Frontal cortex (tissue), 4 donors: ENCODE results near the gene HARBI1. TPM values are rescaled to one million over a fixed set of nuclear protein-coding genes. Genes with fewer than 3 reads are reported as not detected.

ENCODE experiments used
- DNase-seq, 2 donors: peaks; one replicate each; pipeline ENCODE4 v3.0.0; 2012; ENCODE audit warnings: low spot score in 2 of 2
- FAIRE-seq: peaks from 2 replicates; lab custom pipeline; 2012; peaks lifted over from hg19 to GRCh38; lab: Jason Lieb, UNC
- total RNA-seq: library from RNA; depleted of rRNA; stranded (reverse); fragments of >200 nt; gene quantifications from one replicate; pipeline ENCODE4 v1.2.3, GENCODE V29; 2014
- donor health status: control.
- donor health status: control.
- donor health status: control.

The HARBI1 gene, protein sequence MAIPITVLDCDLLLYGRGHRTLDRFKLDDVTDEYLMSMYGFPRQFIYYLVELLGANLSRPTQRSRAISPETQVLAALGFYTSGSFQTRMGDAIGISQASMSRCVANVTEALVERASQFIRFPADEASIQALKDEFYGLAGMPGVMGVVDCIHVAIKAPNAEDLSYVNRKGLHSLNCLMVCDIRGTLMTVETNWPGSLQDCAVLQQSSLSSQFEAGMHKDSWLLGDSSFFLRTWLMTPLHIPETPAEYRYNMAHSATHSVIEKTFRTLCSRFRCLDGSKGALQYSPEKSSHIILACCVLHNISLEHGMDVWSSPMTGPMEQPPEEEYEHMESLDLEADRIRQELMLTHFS
- total RNA-seq: 7.7 TPM

DNA sequence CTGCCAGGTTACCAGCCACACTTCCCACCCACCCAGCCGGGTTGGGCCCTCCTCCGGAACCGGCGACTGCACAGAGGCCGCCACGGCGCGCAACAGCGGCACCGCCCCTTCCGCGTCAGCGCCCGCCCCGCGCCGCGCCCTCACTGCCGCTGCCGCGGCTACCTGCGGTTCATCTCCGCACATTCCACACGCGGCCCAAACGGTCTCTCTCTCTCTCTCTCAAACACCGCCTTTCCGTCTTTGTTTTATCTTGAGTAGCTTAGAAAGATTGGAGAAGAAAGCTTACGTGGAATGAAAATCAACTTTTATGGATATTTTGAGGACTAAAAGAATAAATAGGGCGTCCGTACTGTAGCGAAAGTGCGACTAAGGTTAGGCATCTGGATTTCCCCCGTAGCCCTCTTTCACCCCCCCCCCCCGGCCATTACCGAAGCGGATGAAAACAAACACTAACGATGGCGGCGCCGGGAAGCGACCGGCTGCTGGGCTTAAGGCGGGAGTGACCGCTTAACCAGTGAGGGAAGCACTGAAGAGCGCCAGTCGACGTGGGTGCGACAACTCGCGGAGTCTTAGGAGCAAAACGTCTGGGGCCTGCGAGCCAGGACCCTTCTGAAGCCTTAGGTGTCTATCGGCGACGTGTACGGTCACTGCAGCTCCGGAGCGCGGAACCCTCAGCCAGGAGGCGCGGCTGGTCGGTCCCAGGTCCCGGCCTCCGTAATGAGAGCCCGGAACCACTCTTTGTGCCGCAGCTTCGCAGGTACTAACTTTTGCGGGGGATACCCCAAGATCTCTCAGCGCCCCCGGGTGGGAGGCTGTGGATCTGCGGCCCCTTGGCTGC is at the start of gene HARBI1, which contains the start of gene ATG13:
TSS of gene HARBI1 (minus strand) at position 94 of the 838 bp plus-strand sequence. CDS start 990 bp downstream, outside the sequence.
TSS of gene ATG13 (plus strand) at position 420 of the 838 bp plus-strand sequence. CDS start 26,739 bp downstream, outside the sequence.
- FAIRE-seq: no peak

DNA sequence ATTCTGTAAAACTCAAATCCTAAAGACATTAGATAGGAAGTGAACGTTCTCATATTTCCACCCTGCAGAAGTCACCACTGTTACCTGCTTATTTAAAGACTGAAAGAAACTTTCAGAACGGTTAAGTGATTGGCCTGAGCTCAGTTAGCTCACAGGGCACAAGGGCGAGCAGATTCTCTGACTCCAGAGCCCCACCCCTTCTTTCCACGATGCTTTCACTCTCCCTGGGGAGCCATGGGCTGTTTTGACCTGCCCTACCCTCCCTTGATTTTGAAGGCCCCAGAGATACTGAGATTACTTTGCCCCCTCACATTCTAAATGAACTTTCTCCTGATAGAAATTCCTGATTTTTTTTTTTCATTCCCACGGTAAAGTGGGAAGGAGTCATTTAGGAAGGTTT is 49.5 kb upstream of the HARBI1 start:
- no peak for FAIRE-seq

More for the DNA sequence above, at the start of gene HARBI1, which contains the start of gene ATG13:
- DNase-seq: peak; percentile 84 to 87

DNA sequence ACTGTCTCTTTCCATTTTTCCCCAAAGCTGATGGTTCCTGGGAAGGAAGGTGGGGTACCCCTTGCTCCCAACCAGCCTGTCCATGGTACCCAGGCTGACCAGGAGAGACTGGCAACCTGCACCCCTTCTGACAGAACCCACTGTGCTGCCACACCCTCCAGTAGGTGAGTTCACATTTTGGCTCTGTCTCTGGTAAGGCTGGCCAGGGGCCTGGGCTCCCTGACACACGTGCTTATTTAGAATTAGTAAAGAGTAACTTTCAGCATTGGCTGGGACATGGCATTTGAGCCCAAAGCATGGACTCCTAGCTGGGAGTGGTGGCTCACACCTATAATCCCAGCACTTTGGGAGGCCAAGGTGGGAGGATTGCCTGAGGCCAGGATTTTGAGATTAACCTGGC is 48.3 kb upstream of the HARBI1 start:
- DNase-seq (no peak), FAIRE-seq (no peak)

More for the DNA sequence above, 49.5 kb upstream of the HARBI1 start:
- DNase-seq: no peak

DNA sequence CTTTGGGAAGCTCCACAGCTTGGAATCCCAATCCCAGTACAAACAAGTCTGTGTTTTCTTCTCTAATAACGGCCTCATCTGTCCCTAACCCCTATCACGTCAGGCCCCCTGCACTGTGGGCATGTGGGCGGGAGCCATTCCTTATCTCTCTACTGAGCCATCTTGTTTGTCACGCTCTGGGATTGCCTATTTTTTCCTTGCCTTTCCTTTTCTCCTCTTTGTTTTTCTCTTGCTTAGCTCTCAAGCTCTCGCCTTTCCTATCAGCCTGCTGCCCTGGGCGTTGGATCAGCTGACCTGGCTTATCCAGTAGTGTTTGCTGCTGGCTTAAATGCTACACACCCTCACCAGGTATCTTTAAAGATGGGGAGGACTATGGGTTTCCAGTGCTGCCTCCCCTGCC is 47.6 kb upstream of the HARBI1 start:
- no peak for FAIRE-seq
- DNase-seq: no peak

DNA sequence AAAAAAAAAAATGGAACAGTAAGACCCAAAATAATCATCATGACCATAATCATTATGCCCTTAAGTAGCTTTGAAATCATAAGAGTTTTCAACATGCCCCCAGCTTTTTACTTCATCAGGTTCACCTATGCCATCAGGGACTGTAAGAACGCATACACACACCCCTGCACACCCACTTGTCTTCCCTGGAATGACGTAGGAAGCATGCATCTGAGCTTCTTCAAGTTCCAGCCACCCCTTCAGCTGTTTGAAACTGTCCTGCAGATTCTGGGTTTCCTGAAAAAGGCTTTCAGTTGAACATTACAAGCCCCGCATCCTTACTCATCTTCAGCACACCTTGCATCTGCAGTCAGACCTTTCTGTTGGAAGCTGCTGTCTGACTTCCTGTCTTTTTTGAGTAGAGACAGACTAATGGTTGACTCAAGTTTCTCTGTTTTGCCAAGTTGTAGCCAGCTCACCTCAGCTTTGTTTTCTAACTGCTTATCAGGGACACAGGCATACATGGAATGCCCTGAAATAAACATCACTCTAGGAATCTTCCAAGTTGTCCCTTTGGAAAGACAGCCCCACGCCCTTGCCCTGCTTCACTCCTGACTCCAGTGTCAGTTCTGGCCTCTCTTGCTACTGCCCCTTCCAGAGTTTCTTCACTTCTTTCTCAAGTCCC is 46.4 kb upstream of the HARBI1 start:
- FAIRE-seq (no peak), DNase-seq (no peak)

DNA sequence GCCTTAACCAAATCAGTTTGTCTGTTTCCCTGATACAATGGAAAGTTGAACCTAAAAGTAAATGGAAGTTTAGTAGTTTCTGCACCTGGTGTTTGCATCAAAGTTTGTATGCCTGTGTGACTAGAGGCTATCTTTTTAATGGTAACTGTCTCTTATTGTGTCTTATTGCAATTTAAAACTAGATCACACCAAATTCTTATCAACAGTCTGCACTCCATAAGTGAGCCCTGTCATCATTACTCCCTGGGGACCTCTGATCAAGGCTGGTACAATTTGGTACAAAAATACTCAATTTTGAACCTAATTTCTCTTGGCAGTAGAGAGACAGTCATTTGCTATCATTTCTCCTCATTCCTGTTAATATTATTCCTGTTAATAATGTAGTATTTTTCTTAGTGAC is 45.3 kb upstream of the HARBI1 start:
- FAIRE-seq: no peak
- DNase-seq: no peak

DNA sequence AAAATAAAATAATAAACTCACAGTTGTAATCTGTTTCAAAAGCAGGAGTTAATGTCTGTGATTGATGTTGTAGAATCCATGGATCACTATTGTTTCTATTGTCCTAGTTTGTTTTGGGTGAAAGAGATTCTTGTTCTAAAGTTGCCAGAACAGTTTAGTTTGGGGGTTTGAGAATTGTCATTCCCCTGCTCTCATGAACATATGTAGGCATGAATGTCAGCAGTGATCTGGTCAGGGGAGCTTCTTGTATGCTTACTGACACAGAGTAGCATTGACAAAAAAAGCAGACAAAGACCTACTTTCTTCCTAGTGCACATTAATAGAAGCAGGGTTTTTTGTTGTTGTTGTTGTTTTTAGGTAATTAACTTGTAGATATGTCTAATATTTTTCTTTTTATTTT is 44.8 kb upstream of the HARBI1 start:
- no peak for FAIRE-seq
- DNase-seq: no peak

DNA sequence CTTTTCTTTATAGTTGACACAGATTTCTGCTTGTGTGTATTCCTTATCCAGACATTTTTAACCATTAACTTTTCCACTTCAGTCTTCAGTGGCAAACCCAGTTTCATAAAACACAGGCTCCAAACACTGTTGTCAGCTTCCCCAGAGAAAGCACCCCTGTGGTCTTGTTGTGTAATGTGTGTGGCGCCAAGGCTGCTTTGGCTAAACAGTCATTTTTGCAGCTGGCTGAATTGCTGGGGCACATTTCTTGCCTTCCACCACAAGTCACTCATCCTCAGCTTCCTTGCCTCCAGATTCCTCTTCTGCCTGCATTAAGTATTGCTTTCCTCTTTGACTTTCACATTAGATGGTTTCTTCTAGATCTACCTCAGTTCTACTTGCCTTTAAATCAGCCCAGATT is 42.9 kb upstream of the HARBI1 start:
- FAIRE-seq (no peak), DNase-seq (no peak)

DNA sequence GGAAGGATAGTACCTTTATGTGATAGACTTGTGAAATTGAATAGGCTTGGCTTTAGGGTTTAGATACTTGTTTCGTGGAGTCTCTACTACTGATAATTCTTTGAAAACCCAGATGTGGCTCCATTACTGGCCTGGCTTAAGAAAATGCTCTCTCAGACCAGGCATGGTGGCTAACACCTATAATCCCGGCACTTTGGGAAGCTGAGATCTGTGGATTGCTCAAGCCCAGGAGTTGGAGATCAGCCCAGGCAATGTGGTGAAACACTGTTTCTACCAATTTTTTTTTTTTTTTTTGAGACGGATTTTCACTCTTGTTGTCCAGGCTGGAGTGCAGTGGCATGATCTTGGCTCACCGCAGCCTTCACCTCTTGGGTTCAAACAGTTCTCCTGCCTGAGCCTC is 41.2 kb upstream of the HARBI1 start:
- no peak for FAIRE-seq
- DNase-seq: no peak

DNA sequence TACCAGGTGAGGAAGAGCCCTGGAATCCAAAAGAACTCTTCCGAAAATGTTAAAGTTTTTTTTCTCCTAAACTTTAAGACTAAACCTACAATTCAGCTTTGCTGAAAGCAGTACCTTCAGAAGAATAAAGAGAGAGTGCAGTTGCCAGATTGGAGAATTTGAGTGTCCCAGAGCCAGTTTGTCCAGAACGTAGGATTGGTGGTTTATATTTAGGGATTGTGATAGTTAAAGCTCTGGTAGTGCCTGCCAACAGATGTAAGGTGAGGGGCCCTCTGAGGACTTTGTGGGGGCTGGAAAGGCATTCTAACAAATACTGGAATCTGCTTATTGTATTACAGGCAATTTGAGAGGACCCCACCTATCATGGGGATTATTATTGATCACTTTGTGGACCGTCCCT is 40.2 kb upstream of the HARBI1 start:
- DNase-seq: no peak
- FAIRE-seq: no peak

DNA sequence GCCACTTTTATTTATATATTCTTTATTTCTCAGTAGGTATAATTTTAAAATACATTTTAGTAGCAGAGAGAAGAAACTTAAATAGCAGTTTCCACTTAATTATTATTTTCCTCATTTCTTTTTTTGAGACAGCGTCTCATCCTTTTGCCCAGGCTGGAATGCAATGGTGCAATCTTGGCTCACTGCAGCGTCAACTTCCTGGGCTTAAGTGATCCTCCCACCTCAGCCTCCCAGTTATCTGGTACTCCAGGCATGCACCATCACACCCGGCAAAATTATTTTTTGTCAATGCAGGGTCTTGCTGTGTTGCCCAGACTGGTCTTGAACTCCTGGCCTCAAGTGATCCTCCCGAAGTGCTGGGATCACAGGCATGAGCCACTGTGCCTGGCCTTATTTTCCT is 38.6 kb upstream of the HARBI1 start:
- DNase-seq: no peak
- no peak for FAIRE-seq

DNA sequence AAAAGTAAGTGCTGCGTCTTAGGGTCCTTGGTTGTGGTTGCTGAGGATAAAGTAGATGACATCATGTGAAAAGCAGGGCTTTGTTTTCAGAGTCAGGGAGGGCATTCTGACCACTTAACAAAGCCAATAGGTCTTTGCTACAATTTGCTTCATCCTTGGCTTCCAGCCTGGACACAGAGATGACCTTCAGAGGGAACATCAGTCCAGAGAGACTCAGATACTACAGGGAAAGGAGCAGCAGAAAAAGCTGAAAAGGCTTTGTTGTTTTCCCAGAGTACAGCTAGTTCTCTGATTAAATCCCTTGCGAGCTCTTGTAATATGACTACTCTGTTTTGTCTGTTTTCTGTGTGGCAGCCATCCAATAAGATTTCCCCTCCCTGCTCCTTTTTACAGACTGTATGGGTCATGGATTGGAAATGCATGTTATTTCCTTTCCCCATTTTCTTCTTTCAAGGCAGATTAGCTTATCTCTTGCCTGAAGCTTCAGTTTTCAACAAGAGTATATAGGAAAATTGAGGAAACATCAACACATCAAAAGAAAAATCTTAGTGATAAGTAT is 32.2 kb upstream of the HARBI1 start:
- FAIRE-seq: no peak
- DNase-seq: peak; percentile 41 to 60

DNA sequence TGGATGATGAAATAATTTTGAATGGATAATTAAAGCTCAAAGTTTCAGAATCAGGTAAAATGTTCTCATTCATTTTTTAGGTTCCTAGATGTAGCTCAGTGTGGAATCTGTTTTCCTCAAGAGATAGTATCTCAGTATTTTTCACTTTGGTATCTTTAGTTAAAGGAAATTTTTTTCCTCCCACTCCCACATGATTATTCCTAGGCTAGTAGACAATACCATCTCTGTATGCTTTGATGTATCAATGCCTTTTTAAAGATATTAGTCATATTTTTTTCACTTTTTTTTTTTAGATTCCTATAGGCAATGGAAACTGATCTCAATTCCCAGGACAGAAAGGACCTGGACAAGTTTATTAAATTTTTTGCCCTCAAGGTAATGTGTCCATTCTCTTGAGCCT is 27.0 kb upstream of the HARBI1 start:
- no peak for FAIRE-seq
- no peak for DNase-seq

DNA sequence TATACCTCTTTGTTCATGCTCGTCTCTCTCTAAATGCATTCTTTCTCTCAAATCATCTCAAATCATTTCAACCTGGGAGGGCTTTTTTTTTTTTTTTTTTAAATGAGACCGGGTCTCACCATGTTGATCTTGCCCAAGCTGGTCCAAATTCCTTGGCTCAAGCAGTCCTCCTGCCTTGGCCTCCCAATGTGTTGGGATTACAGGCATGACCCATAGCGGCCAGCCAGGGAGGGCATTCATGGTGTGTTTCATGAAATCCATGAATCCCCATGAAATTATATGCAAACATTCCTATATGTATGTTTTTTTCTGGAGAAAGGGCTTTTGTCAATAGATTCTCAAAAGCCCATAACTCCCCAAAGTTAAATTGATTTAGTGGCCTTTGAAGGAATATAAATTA is 26.5 kb upstream of the HARBI1 start:
- DNase-seq (no peak), FAIRE-seq (no peak)

DNA sequence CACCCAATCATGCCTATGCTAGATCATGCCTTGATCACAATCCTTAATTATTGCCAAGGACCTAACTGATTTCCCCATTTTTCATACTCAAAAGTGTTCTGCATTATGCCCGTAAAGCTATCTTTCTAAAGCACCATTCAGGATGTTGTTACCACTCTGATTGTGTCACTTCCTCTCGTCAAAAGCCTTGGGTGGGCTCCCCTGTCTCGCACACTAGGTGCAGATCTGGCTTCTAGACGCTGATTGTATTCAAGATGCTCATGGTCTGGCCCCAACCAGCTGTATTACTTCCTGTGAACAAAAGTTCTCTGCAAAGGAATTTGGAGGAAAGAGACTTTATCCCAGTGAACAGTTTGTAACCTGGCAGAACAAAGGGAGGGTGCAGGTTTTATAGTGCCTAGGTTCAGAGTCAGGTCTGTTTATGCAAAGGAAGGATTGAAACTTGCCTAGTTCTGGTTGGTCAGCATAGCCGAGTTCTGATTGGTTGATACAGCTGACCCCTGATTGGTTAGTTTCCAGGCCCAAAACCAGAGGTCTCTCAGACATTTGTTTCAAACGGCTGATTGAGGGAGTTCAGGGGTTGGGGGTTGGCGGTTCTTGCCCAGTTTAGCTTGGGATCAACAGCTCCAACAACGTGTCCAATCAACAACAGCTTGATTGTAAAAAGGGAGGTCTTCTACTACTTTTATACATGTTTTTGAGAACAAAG is 25.8 kb upstream of the HARBI1 start:
- DNase-seq (no peak), FAIRE-seq (no peak)

DNA sequence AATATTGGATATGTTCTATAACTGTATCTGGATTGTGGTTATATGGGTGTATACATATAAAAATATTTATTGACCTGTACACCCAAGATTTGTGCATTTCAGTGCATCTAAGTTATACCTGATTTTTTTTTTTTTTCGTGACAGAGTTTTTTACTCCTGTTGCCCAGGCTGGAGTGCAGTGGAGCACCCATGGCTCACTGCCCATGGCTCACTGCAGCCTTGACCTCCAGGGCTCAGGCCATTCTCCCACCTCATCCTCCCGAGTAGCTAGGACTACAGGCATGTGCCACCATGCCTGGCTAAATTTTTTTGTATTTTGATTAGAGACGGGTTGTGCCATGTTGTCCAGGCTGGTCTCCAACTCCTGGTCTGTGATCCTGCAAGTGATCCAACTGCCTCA is 24.6 kb upstream of the HARBI1 start:
- DNase-seq: no peak
- FAIRE-seq: no peak

DNA sequence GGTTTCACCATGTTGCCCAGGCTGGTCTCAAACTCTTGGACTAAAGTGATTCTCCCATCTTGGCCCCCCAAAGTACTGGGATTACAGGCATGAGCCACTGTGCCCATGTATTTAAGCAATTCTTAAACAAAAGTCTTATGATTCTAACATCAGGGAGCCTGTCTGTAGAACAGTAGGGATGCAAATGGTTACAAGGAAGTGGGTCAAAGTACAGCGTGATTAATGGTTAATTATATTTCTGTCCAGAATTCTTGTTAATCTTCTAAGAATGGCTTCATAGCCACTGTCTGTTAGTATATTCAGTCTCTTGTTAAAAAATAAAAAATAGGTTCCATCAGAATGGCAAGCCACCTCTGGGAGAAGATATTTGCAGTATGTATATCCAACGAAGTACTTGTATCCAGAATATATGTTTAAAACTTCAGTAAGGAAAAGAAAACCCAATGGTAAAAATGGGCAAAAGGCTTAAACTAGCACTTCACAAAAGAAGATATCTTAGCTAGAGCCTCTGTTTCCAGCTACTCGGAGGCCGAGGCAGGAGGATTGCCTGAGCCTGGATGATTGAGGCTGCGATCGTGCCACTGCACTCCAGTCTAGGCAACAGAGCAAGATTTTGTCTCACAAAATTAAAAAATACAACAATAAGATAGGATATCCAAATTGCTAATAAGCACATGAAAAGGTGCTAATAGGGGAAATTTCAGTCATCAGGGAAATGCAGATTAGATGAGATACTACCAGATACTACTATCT is 23.2 kb upstream of the HARBI1 start:
- DNase-seq (no peak), FAIRE-seq (no peak)

DNA sequence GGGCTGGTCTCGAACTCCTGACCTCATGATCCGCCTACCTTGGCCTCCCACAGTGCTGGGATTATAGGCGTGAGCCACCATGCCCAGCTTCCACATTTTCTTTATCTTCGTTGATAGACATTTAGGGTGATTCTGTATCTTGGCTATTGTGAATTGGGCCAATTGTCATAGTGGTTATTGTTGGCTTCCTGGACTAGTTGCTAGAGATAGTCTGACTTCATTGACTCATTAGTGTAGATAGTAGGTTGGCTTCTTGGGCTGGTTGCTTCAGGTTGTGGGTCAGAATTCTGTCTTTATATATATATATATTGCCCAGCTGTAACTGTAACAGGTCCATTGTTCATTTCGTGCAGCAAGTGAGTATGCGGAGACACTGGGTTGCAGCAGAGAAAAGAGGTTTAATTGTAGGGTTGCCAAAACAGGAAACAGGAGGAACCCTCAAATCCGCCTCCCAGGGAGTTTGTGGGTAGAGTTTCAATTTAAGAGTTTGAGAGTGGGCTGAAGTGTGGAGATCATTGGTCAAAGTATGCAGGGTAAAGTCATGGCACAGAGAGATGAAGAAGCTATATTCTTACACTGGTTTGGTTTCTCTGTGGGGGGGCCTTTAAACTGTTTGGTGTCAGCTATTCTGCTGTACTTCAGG is 22.3 kb upstream of the HARBI1 start:
- FAIRE-seq: no peak
- DNase-seq: no peak
